GM12891 (cell line): ENCODE results near the gene CACYBP.

Experiments
- PAX5 ChIP-seq: IDR thresholded peaks from 2 replicates; pipeline ENCODE4 v1.6.1; 2011; ENCODE audit warnings: low read length, moderate library complexity, mild to moderate bottlenecking; ENCODE audit not compliant: insufficient read depth, severe bottlenecking
- POLR2A ChIP-seq: IDR thresholded peaks from 2 replicates; pipeline ENCODE4 v1.6.1; 2011; ENCODE audit warnings: low read depth, low read length, control low read depth
- POLR2AphosphoS5 ChIP-seq: IDR thresholded peaks from 2 replicates; pipeline ENCODE4 v1.6.1; 2011; ENCODE audit warnings: low read depth, low read length, control low read depth
- POU2F2 ChIP-seq: IDR thresholded peaks from 2 replicates; pipeline ENCODE4 v1.6.1; 2011; ENCODE audit warnings: low read depth, mild to moderate bottlenecking, control low read depth, low read length, moderate library complexity
- SPI1 ChIP-seq: IDR thresholded peaks from 2 replicates; pipeline ENCODE4 v1.6.1; 2011; ENCODE audit warnings: low read depth, low read length, control low read depth
- TAF1 ChIP-seq: IDR thresholded peaks from 2 replicates; pipeline ENCODE4 v1.6.1; 2011; ENCODE audit warnings: low read depth, low read length, control low read depth

DNA sequence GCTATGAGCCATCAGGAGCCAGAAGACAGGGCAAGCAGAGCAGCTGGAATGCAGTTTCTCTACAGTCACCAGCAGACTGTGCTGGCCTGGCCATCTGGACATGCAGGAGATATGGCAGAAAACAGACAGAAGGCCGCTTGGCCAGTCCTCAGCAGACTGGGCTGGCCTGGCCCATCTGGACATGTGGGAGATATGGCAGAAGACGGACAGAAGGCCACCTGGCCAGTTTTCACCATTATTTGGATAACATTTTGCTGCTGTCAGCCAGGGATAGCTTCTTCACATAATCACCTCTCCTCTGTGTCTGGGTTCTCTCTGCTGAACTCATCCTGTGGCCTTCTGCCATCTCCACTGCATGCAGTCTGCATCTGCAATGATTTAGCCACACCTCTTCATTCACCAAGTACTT, 25.0 kb upstream of the CACYBP start:
- TF ChIP-seq POLR2A = no peak
- no peak for TF ChIP-seq POLR2AphosphoS5
- no peak for TF ChIP-seq POU2F2
- TF ChIP-seq TAF1 = no peak
- no peak for TF ChIP-seq SPI1
- TF ChIP-seq PAX5 = no peak
